ENCODE data around the gene SIGLEC7.

SIGLEC7 gene

GRCh38 chr19:51119101-51119500, 23.0 kb upstream of the SIGLEC7 start:
- DNase-seq = no peak

- DNase-seq = peak; percentile 79 to 93
Measured at GRCh38 chr19:51119611-51120010, 22.5 kb upstream of the SIGLEC7 start.

GRCh38 chr19:51120160-51120559, 21.9 kb upstream of the SIGLEC7 start:
- peak; percentile 57 to 86 for DNase-seq

GRCh38 chr19:51121257-51121656, 20.8 kb upstream of the SIGLEC7 start:
- peak; percentile 73 to 85 for DNase-seq

GRCh38 chr19:51122112-51122981, 19.8 kb upstream of the SIGLEC7 start:
- DNase-seq = peak; percentile 83 to 93

GRCh38 chr19:51123381-51123800, 18.7 kb upstream of the SIGLEC7 start:
- DNase-seq = peak; percentile 80 to 84

- DNase-seq = peak; percentile 42 to 65
Measured at GRCh38 chr19:51123802-51124201, 18.3 kb upstream of the SIGLEC7 start.

- DNase-seq = no peak
Measured at GRCh38 chr19:51124216-51124615, 17.9 kb upstream of the SIGLEC7 start.

GRCh38 chr19:51124729-51125128, 17.4 kb upstream of the SIGLEC7 start, which contains the start of gene SIGLEC9:
SIGLEC9 (plus strand) TSS chr19:51124906; CDS start chr19:51124975, 69 bp downstream.
- peak; percentile 50 to 72 for DNase-seq

- DNase-seq = no peak
Measured at GRCh38 chr19:51125421-51126075, 16.6 kb upstream of the SIGLEC7 start.

- DNase-seq = no peak
Measured at GRCh38 chr19:51127032-51127431, 15.1 kb upstream of the SIGLEC7 start.

- peak; percentile 80 to 83 for DNase-seq
Measured at GRCh38 chr19:51127755-51128154, 14.3 kb upstream of the SIGLEC7 start.

GRCh38 chr19:51128227-51128626, 13.9 kb upstream of the SIGLEC7 start:
- DNase-seq = no peak

GRCh38 chr19:51129716-51130115, 12.4 kb upstream of the SIGLEC7 start:
- DNase-seq = no peak

- DNase-seq = peak in 1 of 2 donors; percentile 69
Measured at GRCh38 chr19:51131780-51132680, 10.1 kb upstream of the SIGLEC7 start.

- no peak for DNase-seq
Measured at GRCh38 chr19:51135004-51135403, 7.1 kb upstream of the SIGLEC7 start.

- peak in 1 of 2 donors; percentile 49 for DNase-seq
Measured at GRCh38 chr19:51135986-51136762, 5.9 kb upstream of the SIGLEC7 start.

GRCh38 chr19:51136851-51137551, 5.1 kb upstream of the SIGLEC7 start:
- peak; percentile 94 to 100 for DNase-seq

GRCh38 chr19:51137792-51138425, 4.2 kb upstream of the SIGLEC7 start:
- no peak for DNase-seq

GRCh38 chr19:51138549-51138979, 3.5 kb upstream of the SIGLEC7 start:
- DNase-seq = peak; percentile 90 to 92
